CD4-positive, alpha-beta T cell treated with Interleukin-6 at 100 ng/mL for 8 hours (primary cell): Measurements from ENCODE around the gene IL13.
"Not testable (repeated sequence)": the region's sequence is repeated elsewhere in the genome, so short reads cannot be mapped to it uniquely, and the experiment has no call there.

Source experiments
- DNase-seq: peaks from one replicate; pipeline ENCODE4 v3.0.0-alpha.2; 2020; ENCODE audit warnings: mixed read lengths, low spot score

The IL13 gene

GRCh38 chr5:132657676-132658380 lies at the start of gene IL13:
Gene IL13 (plus strand): TSS chr5:132658173. CDS start chr5:132658187, 14 bp downstream.
- DNase-seq, result no peak

GRCh38 chr5:132611965-132612364 lies 46.0 kb upstream of the IL13 start:
- no peak for DNase-seq

GRCh38 chr5:132612846-132613245 lies 45.1 kb upstream of the IL13 start:
- no peak for DNase-seq

DNA sequence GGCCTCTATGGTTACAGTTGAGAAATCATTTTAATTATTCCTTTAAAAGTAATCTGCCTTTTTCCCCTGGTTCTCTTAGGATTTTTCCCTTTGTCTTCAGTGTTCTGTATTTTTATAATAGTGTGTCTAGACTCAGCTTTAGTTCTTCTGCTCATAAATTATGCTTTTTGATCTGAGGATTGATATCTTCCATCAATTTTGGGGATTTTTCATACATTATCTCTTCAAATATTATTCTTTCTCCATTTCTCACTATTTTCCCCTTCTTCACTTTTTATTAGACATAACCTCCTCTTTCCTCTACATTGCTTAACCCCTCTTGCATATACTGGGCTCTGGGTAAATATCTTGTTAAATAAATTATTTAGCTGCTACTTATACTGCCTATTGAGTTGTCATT lies 36.3 kb upstream of the IL13 start:
- DNase-seq, result no peak

GRCh38 chr5:132622608-132623007 lies 35.4 kb upstream of the IL13 start:
- no peak for DNase-seq

- DNase-seq, result no peak
Measured at GRCh38 chr5:132627470-132627869, 30.5 kb upstream of the IL13 start.

GRCh38 chr5:132628814-132629213 lies 29.2 kb upstream of the IL13 start:
- DNase-seq, result no peak

DNA sequence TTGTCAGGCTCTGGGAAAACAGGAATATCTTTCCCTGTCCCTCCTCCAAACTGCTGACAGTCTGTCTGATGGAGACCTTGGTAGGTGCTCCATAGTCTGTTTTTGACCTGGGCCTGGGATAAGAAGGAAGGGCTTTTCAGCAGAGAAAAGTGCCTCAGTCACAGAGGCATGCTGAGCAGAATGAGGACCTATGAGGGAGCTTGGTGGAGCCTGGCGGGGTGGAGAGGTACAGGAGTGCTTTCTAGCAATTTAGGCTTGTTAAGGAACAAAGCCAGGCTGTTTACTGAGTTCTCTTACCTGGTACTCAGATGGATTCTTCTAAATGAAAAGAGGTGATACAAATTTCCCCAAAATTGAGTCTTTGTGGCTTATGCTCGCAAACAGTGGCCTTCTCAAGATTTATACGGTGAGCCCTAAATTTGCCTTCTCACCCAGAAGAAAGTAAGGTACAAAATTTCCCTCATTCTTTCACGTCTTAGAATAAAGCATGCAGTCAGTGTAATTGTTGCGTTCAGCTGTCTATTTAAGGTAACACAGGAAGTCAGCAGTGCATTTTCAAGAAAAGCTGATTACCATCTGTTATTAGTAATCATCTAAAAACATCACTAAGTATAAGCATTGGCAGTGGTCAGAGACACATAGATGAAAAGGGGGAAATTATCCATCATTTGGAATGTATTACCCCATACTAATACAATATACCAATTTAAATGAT lies 28.6 kb upstream of the IL13 start:
- no peak for DNase-seq

DNA sequence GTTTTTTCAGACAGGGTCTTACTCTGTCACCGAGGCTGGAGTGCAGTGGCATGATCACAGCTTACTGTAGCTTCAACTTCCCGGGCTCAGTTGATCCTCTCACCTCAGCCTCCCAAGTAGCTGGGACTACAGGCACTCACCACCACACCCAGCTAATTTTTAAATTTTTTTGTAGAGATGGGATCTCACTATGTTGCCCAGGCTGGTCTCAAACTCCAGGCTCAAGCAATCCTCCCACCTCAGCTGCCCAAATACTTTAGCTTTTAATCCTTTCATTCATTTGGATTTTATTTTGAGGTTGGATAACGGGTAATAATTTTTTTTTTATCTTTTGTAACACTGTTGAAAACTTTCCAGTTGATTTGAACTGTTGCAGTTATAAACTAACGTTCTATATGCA lies 24.4 kb upstream of the IL13 start:
- not testable (repeated sequence) for DNase-seq

GRCh38 chr5:132635873-132636272 lies 22.1 kb upstream of the IL13 start:
- no peak for DNase-seq

DNA sequence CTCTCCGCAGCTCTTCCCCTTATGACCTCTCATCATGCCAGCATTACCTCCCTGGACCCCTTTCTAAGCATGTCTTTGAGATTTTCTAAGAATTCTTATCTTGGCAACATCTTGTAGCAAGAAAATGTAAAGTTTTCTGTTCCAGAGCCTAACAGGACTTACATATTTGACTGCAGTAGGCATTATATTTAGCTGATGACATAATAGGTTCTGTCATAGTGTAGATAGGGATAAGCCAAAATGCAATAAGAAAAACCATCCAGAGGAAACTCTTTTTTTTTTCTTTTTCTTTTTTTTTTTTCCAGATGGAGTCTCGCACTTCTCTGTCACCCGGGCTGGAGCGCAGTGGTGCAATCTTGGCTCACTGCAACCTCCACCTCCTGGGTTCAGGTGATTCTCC lies 20.7 kb upstream of the IL13 start:
- no peak for DNase-seq

- no peak for DNase-seq
Measured at GRCh38 chr5:132639706-132640130, 18.3 kb upstream of the IL13 start.

GRCh38 chr5:132640613-132641012 lies 17.4 kb upstream of the IL13 start:
- no peak for DNase-seq

- DNase-seq, result no peak
Measured at GRCh38 chr5:132641241-132641723, 16.7 kb upstream of the IL13 start.

GRCh38 chr5:132641841-132642240 lies 16.1 kb upstream of the IL13 start:
- DNase-seq, result no peak

DNA sequence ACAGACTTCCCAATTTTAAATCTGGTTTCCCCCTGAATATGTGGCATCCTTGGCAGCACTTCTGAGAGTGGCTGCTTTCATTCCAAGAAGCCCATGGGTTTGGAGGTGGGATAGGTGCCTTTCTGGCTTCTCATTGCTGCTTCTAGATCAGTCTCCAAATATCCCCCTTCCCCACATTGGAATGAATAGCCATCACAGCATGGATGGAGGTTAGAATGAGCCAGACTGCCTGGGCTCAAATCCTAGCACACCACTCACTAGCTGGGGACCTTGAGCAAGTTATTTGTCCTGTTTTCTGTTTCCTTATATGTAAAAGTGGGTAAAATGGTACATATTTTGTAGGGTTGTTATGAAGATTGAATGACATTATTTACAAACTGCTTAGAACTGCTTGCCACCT lies 13.8 kb upstream of the IL13 start:
- DNase-seq, result no peak

DNA sequence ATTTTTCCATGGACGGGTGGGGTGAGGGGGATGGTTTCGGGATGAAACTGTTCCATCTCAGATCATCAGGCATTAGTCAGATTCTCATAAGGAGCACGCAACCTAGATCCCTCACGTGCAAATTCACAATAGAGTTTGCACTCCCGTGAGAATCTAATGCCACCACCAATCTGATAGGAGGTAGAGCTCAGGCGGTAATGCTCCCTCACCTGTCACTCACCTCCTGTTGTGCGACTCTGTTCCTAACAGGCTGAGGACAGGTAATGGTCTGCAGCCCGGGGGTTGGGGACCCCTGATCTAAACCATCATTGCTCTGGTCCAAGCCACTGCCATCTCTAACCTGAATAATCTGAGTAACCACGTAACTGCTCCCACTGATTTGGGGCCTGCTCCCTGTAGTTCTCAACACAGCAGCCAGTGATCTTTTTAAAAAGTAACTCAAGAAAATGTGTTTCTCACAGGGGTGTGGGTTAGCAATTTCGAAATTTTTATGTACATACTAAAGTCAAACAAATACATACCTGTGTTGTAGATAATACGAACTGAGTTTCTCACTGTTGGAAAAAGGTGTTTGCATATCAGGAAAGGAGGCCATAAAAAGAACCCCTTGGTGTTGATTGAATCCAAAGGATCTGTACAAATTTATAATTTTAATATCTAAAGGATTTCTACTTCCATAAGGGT lies 11.2 kb upstream of the IL13 start:
- DNase-seq, result no peak

DNA sequence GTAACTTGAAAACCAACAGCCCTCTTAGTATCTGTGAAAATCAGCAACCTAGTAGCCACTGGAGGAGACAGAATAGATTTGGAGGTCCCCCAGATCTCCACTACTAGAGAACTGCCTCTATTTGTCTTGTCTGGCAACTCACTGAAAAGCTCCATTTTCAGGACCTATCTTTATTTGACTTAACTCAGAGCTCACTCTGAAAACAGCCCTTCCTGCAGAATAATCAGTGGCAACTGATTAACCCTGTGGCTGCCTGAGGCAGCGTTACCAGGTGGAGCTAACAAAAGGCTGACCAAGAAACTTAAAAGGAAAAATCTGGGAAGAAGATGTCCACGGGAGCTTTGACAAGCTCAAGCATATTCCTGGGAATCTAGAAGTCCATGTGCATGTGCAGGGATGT lies 10.5 kb upstream of the IL13 start:
- DNase-seq, result no peak

DNA sequence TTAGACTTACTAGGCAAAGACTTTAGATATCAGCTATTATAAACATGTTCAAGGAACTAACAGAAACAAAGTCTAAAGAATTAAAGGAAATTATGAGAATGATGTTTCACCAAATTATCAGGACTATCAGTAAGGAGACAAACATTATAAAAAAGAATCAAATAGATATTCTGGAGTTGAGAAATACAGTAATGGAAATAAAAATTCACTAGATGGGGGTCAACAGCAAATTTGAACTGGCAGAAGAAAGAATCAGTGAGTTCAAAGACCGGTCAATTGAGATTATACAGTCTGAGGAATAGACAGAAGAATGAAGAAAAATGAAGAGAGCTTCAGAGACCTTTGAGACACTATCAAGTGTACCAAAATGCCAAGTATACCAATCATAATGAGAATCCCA lies 9.6 kb upstream of the IL13 start:
- DNase-seq, result no peak

DNA sequence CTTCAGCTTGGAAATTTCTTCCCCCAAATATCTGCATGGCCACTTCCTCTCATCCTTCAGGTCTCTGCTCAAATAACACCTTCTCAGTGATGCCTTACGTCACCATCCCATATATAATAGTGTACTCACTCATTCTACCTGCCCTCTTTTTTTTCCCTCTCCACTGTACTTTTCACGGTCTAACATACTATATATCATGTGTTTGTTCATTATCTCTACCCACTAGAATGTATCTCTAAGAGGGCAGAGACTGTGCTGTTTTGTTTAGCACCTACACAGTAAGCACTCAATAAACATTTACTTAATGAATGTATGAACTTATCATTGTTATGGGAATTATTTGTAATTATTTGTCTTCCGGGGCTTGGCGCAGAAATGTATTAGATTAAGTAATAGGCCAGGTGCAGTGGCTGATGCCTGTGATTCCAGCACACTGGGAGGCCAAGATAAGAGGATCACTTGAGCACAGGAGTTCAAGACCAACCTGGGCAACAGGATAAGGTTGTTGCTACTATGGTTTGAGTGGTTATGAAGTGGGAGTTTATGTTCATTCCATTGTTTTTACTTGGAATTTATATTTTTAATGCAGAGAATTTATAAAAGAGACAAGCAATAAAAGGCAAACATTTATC lies 6.0 kb upstream of the IL13 start:
- no peak for DNase-seq

DNA sequence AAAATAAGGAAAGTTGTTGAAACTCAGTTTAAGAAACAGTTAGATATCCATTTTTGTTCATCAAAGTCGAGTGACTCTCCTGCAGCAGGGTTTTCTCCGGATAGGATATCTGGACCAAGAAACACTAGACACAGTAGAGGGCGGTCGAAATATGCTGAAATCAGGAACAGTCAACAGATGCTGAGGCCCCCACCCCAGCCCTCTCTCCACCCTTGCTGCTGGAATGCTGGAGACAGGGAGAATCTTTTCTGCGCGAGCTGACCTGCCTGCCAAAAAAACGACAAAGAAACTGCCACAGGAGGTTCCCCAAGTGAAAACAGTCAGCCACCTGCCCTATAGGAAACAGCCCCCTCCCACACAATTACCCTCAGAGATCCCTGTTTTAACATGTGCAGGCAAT lies 4.3 kb upstream of the IL13 start:
- DNase-seq, result no peak
